GM20000 (cell line): ENCODE measurements around the gene EBNA1BP2.

Experiments
- DNase-seq: peaks from one replicate; pipeline ENCODE4 v3.0.0; 2012; ENCODE audit warnings: low spot score
- TF ChIP-seq, protein P1 (sequence below): IDR thresholded peaks from 2 replicates; pipeline ENCODE4 v1.5.1; 2012; ENCODE audit warnings: mild to moderate bottlenecking, control low read depth; ENCODE audit errors: extremely low read depth, missing control alignments

EBNA1BP2 gene

DNA sequence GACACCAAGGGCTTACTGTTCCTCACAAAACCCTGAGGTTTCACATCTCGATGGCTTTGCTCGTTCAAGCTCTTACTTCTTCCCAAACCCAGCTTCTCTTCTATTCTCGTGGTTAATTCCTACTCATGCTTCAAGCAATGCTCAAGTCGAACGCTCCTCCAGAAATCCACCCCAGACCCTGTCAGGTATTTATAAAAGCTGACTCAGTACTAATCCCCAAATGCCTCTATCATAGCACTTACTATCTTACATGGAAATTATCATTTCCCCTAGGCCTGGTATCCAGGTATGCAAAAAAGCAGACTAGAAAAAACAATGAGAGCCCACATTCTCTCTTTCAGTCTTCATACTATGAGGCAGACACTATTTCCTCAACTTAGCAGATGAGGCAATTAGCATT is 6.3 kb downstream of the EBNA1BP2 start:
- TF ChIP-seq, protein P1, sequence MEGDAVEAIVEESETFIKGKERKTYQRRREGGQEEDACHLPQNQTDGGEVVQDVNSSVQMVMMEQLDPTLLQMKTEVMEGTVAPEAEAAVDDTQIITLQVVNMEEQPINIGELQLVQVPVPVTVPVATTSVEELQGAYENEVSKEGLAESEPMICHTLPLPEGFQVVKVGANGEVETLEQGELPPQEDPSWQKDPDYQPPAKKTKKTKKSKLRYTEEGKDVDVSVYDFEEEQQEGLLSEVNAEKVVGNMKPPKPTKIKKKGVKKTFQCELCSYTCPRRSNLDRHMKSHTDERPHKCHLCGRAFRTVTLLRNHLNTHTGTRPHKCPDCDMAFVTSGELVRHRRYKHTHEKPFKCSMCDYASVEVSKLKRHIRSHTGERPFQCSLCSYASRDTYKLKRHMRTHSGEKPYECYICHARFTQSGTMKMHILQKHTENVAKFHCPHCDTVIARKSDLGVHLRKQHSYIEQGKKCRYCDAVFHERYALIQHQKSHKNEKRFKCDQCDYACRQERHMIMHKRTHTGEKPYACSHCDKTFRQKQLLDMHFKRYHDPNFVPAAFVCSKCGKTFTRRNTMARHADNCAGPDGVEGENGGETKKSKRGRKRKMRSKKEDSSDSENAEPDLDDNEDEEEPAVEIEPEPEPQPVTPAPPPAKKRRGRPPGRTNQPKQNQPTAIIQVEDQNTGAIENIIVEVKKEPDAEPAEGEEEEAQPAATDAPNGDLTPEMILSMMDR = no peak
- no peak for DNase-seq

DNA sequence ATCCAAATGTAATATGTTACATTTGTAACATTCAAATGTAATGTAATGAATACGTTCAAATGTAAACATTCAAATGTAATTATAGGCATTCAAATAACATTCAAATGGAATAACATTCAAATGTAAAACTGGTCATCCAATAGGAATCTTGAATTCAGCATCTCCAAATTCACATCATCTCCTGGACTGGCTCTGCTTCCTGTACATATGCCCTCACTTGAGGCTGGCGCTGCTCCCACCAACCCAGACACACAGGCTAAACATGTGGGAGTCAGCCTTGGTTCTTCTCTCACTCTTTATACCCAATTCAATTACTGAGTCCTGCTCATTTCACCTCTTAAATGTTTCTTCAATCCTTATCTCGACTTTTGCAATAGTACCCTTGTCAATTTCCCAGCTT is 6.9 kb downstream of the EBNA1BP2 start:
- no peak for DNase-seq
- TF ChIP-seq, protein P1 = no peak

- DNase-seq = no peak
- TF ChIP-seq, protein P1 = no peak
Observed at GRCh38 chr1:43156026-43156425, 16.1 kb downstream of the EBNA1BP2 start.

- no peak for DNase-seq
- TF ChIP-seq, protein P1 = no peak
Observed at GRCh38 chr1:43153443-43153842, 18.6 kb downstream of the EBNA1BP2 start.

- TF ChIP-seq, protein P1 = no peak
- no peak for DNase-seq
Observed at GRCh38 chr1:43152866-43153265, 19.2 kb downstream of the EBNA1BP2 start.

DNA sequence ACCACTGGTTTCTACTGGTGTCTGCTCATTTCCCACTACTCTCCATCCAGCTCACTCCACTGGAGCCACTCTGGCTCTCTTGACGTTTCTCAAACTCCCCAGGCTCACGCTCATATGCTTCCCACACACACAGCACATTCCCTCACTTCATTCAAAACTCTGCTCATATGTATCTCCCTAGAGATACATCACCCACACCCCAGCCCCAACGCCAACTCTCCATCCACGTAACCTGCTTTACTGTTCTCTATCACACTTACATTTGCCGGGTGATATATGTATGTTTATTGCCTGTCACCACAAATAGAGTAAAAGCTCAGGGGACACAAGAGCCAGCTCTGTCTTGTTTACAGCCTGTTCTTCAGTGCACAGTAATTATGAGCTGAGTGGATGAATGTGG is 22.2 kb downstream of the EBNA1BP2 start:
- TF ChIP-seq, protein P1 = no peak
- no peak for DNase-seq

- TF ChIP-seq, protein P1 = no peak
- peak; percentile 25 for DNase-seq
Observed at GRCh38 chr1:43147625-43148327, 24.3 kb downstream of the EBNA1BP2 start.
